Neuron (in vitro differentiated cells): ENCODE measurements around the gene CDH22.

Source experiments
- H2AFZ ChIP-seq: one replicate; pipeline ENCODE4 v1.6.1; 2013; ENCODE audit warnings: low read depth, mild to moderate bottlenecking, inconsistent platforms, low read length, moderate library complexity
- H3K27me3 ChIP-seq: one replicate; pipeline ENCODE4 v1.6.1; 2013; ENCODE audit warnings: low read length; ENCODE audit not compliant: insufficient read depth
- H3K36me3 ChIP-seq: one replicate; pipeline ENCODE4 v1.6.1; 2013; ENCODE audit warnings: low read length; ENCODE audit not compliant: insufficient read depth
- H3K4me1 ChIP-seq: one replicate; pipeline ENCODE4 v1.6.1; 2013; ENCODE audit warnings: low read length; ENCODE audit not compliant: insufficient read depth
- H3K4me3 ChIP-seq: 2 replicates; pipeline ENCODE4 v1.5.1; 2013; ENCODE audit warnings: mild to moderate bottlenecking, low read length, moderate library complexity
- H3K9me3 ChIP-seq: one replicate; pipeline ENCODE4 v1.6.1; 2013; ENCODE audit warnings: low read length

The CDH22 gene

GRCh38 chr20:46196990-46197389 lies 111.3 kb downstream of the CDH22 start:
- Histone ChIP-seq H3K4me3 (no peak overlapping the region), H3K36me3 (no peaks in the 10 kb centered on the region), H3K27me3 (no peaks in the 10 kb centered on the region), H3K4me1 (no peaks in the 10 kb centered on the region), H3K9me3 (no peaks in the 10 kb centered on the region), H2AFZ (no peak overlapping the region)

- Histone ChIP-seq H3K4me3 (no peak overlapping the region), H3K4me1 (no peaks in the 10 kb centered on the region), H3K36me3 (no peaks in the 10 kb centered on the region), H3K27me3 (no peaks in the 10 kb centered on the region), H3K9me3 (no peaks in the 10 kb centered on the region), H2AFZ (no peak overlapping the region)
Observed at GRCh38 chr20:46195264-46196036, 112.8 kb downstream of the CDH22 start.

GRCh38 chr20:46194409-46194808 lies 113.9 kb downstream of the CDH22 start:
- Histone ChIP-seq H3K27me3 (no peaks in the 10 kb centered on the region), H3K9me3 (no peaks in the 10 kb centered on the region), H2AFZ (no peak overlapping the region), H3K36me3 (no peaks in the 10 kb centered on the region), H3K4me3 (no peak overlapping the region), H3K4me1 (no peaks in the 10 kb centered on the region)

GRCh38 chr20:46192376-46192944 lies 115.8 kb downstream of the CDH22 start:
- Histone ChIP-seq H3K27me3 (no peaks in the 10 kb centered on the region), H3K36me3 (no peaks in the 10 kb centered on the region), H3K4me3 (no peak overlapping the region), H3K4me1 (no peaks in the 10 kb centered on the region), H2AFZ (no peak overlapping the region), H3K9me3 (no peaks in the 10 kb centered on the region)

- no peaks in the 10 kb centered on the region for H3K9me3 ChIP-seq
- no peaks in the 10 kb centered on the region for H3K27me3 ChIP-seq
- H3K4me3 ChIP-seq, result no peak overlapping the region
Observed at GRCh38 chr20:46191611-46192010, 116.7 kb downstream of the CDH22 start.

GRCh38 chr20:46191168-46191540 lies 117.1 kb downstream of the CDH22 start:
- H3K27me3 ChIP-seq, result no peaks in the 10 kb centered on the region
- no peak overlapping the region for H2AFZ ChIP-seq
- H3K36me3 ChIP-seq, result no peaks in the 10 kb centered on the region
- H3K4me1 ChIP-seq, result no peaks in the 10 kb centered on the region
- no peak overlapping the region for H3K4me3 ChIP-seq
- no peaks in the 10 kb centered on the region for H3K9me3 ChIP-seq

More at GRCh38 chr20:46191611-46192010, 116.7 kb downstream of the CDH22 start:
- no peak overlapping the region for H2AFZ ChIP-seq
- no peaks in the 10 kb centered on the region for H3K36me3 ChIP-seq
- H3K4me1 ChIP-seq, result no peaks in the 10 kb centered on the region

- H3K4me3 ChIP-seq, result no peak overlapping the region
- no peak overlapping the region for H2AFZ ChIP-seq
- H3K36me3 ChIP-seq, result no peaks in the 10 kb centered on the region
- no peaks in the 10 kb centered on the region for H3K4me1 ChIP-seq
- no peaks in the 10 kb centered on the region for H3K27me3 ChIP-seq
- no peaks in the 10 kb centered on the region for H3K9me3 ChIP-seq
Observed at GRCh38 chr20:46190478-46191167, 117.7 kb downstream of the CDH22 start.

GRCh38 chr20:46188866-46189541 lies 119.3 kb downstream of the CDH22 start:
- H2AFZ ChIP-seq, result no peak overlapping the region
- H3K4me1 ChIP-seq, result no peaks in the 10 kb centered on the region
- H3K4me3 ChIP-seq, result no peak overlapping the region
- no peaks in the 10 kb centered on the region for H3K36me3 ChIP-seq
- H3K27me3 ChIP-seq, result no peaks in the 10 kb centered on the region
- H3K9me3 ChIP-seq, result no peaks in the 10 kb centered on the region

- Histone ChIP-seq H3K27me3 (no peaks in the 10 kb centered on the region), H3K9me3 (no peaks in the 10 kb centered on the region), H3K36me3 (no peaks in the 10 kb centered on the region), H3K4me1 (no peaks in the 10 kb centered on the region), H2AFZ (no peak overlapping the region), H3K4me3 (no peak overlapping the region)
Observed at GRCh38 chr20:46186210-46186609, 122.1 kb downstream of the CDH22 start.

GRCh38 chr20:46185353-46185752 lies 122.9 kb downstream of the CDH22 start:
- Histone ChIP-seq H3K4me1 (no peaks in the 10 kb centered on the region), H3K4me3 (no peak overlapping the region), H3K9me3 (no peaks in the 10 kb centered on the region), H3K36me3 (no peaks in the 10 kb centered on the region), H2AFZ (no peak overlapping the region), H3K27me3 (peaks cover 7% of the 10 kb centered on the region)

- Histone ChIP-seq H2AFZ (no peak overlapping the region), H3K36me3 (no peaks in the 10 kb centered on the region), H3K4me1 (no peaks in the 10 kb centered on the region), H3K4me3 (no peak overlapping the region), H3K9me3 (no peaks in the 10 kb centered on the region), H3K27me3 (peaks cover 21% of the 10 kb centered on the region)
Observed at GRCh38 chr20:46183768-46184167, 124.5 kb downstream of the CDH22 start.

- Histone ChIP-seq H3K36me3 (no peaks in the 10 kb centered on the region), H3K9me3 (no peaks in the 10 kb centered on the region), H3K4me1 (no peaks in the 10 kb centered on the region), H3K27me3 (peaks cover 32% of the 10 kb centered on the region), H3K4me3 (no peak overlapping the region), H2AFZ (no peak overlapping the region)
Observed at GRCh38 chr20:46182276-46183200, 125.8 kb downstream of the CDH22 start.
